Measurements from ENCODE around the gene THSD7B.

The THSD7B gene

DNA sequence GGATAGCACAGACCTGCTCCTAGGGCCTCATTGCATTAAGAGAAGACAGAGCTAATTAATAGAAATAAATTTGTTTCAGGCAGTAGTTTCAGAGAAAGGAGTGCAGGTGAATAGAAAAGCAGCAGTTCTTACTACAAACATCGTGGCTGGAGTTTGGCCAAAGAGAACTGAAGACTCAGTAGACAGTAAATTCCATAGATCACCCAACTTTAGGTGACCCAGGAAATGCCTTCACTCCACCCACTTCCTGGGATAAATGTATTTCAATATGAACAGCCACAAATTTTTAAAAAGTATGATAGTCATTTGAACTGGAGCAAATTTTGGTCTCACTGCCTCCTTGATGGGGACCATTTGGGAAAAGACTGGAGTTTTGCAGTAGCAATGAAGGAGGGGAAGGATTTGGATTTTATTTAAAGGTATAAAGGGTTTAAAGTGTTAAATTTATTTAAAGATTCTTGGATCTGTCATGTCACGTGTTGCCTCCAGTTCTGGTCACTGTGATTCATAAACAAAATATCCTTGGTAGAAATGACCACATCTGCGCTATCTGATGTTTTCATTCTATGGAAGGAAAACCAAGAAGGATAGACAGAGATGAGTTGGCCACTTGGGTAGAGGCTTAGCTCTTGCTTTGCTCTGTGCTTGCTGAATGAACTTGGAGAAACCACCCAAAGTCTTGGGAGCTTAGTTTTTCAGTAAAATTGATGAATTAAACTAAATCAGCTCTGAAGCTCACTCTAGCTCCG, 390.2 kb downstream of the THSD7B start:
- DNase-seq (ENCODE audit: low read depth in 2 of 2), result no peak

GRCh38 chr2:137156221-137156844, 391.0 kb downstream of the THSD7B start:
- no peak for DNase-seq (ENCODE audit: low read depth in 2 of 2)

DNA sequence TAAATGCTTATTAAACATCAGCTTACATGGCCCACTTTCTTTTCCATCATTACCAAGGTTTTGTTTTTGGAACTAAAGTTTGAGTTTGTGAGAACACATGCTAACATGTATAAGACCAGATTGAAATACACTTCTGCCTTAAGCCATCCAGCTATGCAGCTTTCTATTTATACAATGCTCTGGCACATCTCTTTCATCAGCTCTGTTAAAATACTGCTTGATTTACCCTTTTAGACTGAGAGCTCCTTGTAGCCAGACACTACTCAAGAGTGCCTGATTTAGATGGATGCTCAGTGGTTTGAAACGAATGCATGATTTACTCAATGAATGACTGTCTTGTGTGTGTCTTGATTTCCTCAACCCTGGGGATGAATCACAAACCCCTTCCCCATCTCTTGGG, 392.5 kb downstream of the THSD7B start:
- DNase-seq (ENCODE audit: low read depth in 2 of 2), result no peak

GRCh38 chr2:137161250-137161649, 395.9 kb downstream of the THSD7B start:
- no peak for DNase-seq (ENCODE audit: low read depth in 2 of 2)

GRCh38 chr2:137165968-137166367, 400.6 kb downstream of the THSD7B start:
- no peak for DNase-seq (ENCODE audit: low read depth in 2 of 2)

DNA sequence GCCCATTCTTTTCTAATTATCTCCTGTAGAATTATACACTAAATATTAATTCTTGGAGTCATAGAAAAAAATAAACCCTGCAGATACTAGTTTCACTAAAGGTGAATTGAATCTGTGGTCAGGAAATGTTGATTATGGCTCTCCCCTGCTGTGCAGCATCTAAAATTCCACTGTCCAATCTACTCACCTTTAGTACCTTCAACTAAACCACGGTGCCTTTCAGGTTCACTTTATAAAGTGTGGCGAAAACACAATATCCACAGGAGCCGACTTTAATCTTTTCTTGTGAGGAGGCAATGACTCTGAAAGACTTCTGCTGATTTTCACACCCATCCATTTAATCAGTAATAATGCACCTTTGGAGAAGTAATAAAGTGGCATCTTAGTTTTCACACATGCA, 402.3 kb downstream of the THSD7B start:
- no peak for DNase-seq (ENCODE audit: low read depth in 2 of 2)

DNA sequence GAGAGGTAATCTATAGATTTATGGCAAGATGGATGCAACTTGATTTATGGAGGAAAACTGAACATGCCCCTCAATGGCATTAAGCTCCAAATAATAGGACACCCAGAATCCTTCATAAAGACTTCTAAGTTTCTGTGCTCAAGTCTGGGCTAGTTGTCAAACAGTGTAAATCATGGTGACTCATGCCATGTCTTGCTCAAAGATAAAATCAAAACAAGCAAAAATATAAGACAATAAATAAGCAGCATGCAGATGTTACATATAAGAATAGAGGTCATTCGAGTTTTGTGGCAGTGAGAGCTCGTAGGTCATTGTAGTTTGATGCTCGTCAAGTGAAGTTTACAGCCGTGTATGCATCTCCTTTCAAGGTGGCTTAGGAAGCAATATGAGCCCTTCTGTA, 403.2 kb downstream of the THSD7B start:
- DNase-seq (ENCODE audit: low read depth in 2 of 2), result no peak

DNA sequence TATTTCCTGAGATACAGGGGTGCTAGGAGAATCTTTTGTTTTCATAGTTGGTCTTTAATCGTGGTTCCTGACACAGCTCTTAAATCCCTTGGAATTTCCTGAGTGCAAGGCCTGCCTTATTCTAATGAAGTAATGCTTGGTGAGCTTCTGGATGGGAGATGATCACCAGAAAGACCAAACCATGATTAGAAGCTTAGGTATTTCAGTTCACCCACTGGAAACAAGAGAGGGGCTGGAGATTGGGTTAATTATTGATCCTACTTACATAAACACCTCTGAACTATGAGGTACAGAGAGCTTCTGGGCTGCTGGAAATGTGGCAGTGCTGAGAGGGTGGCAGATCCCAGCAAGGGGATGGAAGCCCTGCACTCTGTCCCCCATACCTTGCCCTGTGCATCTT, 406.8 kb downstream of the THSD7B start:
- DNase-seq (ENCODE audit: low read depth in 2 of 2), result no peak

GRCh38 chr2:137173463-137173862, 408.1 kb downstream of the THSD7B start:
- no peak for DNase-seq (ENCODE audit: low read depth in 2 of 2)

DNA sequence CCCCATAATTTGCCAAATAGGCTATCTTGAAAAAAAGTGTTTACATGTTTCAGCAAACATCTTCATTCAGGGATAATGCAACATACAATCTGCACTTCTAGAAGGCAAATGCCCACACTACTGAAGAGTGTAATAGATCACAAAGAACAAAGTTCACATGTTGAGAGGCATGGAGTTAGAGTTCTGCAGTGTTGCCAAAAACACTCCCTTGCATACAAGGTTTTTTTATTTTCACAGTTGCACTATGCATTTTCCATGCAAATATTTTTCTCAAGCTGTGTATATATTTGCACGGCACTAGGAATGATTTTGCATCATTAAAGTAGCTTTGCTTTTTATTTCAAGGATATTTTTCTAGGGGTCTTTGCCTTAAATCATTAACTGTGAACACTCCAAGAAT, 409.9 kb downstream of the THSD7B start:
- no peak for DNase-seq (ENCODE audit: low read depth in 2 of 2)

DNA sequence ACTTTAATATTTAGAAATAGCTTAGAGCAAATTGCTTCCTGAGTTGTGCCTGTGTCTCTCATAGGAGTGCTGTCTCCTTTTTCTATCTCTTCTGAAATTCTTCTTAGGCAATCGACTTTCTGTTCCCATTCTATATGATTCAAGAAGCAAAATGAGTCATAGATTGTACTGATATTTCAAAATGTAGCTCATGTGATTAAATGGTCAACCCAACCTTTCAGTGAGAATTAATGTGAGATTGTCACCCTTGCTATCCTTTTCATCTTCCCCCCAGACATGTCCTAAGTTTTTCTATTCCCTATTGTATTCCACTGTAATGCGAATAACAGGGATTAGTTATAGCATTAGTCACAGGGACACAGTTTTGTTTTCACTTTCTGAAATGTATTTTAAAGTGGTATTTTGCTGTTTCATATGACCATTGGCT, 413.6 kb downstream of the THSD7B start:
- no peak for DNase-seq (ENCODE audit: low read depth in 2 of 2)

DNA sequence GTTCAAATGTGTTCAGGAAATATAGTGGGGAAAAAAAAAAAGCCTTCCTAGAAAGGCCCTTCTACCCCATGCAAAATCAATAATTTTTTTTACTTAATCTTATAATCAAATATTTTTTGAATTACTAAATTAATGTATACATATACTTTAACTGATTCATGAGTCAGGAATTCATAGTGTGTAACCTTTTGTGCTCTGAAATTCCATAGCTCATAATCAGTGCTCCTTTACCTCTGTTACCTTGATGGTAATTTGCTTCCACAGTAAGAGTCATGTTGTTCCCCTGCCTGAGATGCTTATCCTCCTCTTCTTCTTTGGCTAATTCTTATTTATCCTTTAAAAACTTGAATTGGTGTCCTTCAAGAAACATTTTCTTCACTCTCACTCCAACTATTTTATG, 414.2 kb downstream of the THSD7B start:
- no peak for DNase-seq (ENCODE audit: low read depth in 2 of 2)

- no peak for DNase-seq (ENCODE audit: low read depth in 2 of 2)
These were observed 414.7 kb downstream of the THSD7B start for GRCh38 chr2:137180012-137180411.

- DNase-seq (ENCODE audit: low read depth in 2 of 2), result no peak
These were observed 416.0 kb downstream of the THSD7B start for GRCh38 chr2:137181370-137181769.

DNA sequence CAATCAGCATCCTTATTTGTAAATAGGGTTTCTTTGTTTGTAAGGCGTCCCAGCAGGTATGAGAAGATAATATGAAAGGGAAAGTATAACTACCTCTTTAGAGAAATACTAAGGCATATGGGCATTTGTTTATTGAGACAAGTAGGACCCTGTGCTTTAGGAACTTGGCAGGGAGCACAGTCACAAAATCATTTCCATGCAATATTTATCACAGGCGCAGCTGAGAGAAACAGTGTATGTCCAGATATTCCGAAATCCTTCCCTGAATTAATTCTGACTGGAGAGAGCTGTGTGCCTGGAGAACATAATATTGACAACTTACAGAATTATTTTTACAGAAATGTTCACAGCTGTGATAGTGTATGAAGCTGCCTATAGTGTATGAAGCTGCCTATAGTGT, 416.7 kb downstream of the THSD7B start:
- no peak for DNase-seq (ENCODE audit: low read depth in 2 of 2)

GRCh38 chr2:137183206-137183898, 418.0 kb downstream of the THSD7B start:
- no peak for DNase-seq (ENCODE audit: low read depth in 2 of 2)

- DNase-seq (ENCODE audit: low read depth in 2 of 2), result no peak
These were observed 420.2 kb downstream of the THSD7B start for GRCh38 chr2:137185378-137186078.

DNA sequence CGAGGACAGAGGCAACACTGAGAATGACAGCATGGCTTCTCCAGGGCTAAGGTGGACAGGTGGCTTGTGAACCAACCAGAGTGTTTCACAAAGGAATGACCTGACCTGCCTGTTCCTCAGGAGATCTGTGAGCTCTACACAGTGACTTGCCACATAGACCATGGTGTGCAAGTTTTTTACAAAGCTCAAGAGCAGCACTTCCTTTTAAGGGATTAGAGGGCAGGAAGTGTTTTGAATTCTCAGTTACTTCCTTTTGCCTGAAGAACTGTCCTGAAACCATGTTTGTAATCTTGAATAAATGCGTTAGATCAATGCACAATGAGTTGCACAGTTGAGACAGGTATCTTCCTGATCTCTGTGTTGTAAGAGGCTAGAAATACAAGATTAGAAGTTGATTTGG, 421.9 kb downstream of the THSD7B start:
- DNase-seq (ENCODE audit: low read depth in 2 of 2), result no peak

GRCh38 chr2:137190411-137191195, 425.3 kb downstream of the THSD7B start:
- DNase-seq (ENCODE audit: low read depth in 2 of 2), result no peak

DNA sequence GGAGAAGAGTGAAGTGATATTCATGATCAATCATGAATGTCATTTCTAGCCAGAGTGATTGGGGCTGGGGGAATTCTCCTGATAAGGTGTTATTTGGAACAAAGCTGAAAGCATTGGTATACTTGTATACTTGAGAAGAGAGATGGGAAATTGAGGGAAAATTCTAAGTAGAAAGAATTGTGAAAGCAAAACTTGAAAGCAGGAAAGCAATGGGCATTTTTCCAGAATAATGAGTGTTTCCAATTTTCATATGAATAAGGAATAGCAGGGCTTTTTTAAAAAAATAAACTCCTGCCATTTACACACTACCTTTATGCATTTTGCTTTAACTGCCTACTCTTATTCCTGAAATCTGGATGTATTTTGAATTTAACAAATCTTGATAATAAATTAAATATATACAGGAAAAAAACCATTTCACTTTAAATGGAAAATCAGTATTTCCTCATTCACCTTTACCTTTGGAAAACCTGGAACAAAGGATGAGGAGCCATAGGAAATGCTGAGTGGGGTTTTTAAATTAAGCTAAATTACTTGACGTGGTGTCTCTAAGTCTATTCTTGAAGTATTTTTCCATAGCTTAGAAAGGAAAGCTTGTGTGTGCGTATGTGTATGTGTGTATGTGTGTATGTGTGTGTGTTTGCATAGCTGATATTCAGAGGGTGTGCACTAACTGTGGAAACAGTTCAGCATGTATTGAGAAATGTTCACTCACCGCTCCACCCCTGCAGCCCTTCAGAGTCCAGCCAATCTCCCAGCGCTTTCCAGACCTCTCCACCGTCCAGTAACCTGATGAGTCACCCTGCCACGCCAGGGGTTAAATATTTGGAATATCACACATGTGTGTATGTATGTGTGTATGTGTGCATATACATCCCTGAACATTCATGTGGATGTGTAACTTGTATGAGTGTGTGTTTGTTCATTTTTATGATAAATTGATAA, 427.3 kb downstream of the THSD7B start:
- DNase-seq (ENCODE audit: low read depth in 2 of 2), result no peak

All from stimulated activated CD4-positive, alpha-beta T cell treated with anti-CD3 and anti-CD28 coated beads, Interleukin-12 subunit alpha, Interleukin-12 subunit beta, amount 100 ng/mL, for 24 hours (primary cell).